Mesenteric fat pad (tissue), 1 donor: ENCODE measurements around the gene MFSD6L. TPM values are rescaled to one million over a fixed set of nuclear protein-coding genes. Genes with fewer than 3 reads are reported as not detected.

Source experiments
- DNase-seq: peaks from one replicate; pipeline ENCODE4 v3.0.0-alpha.2; 2020; ENCODE audit warnings: low spot score
- long read RNA-seq: library from polyadenylated mRNA; unstranded; transcript quantifications from one replicate; pipeline ENCODE4 v2.0.0, GENCODE V29; 2020
- total RNA-seq: library from RNA; stranded (reverse); fragmentation: NEBNext Ultra II Directional; extraction: Animal tissue kit (Norgen Biotek cat#: 25700); gene quantifications from one replicate; pipeline ENCODE4 v1.2.1, GENCODE V29; 2021
- donor health status: DM: yes; HTN: yes; CAD: no.

The MFSD6L gene
- not detected for total RNA-seq
- long read RNA-seq, result 0 reads

- DNase-seq, result no peak
These were observed at the start of gene MFSD6L for GRCh38 chr17:8798846-8799569. MFSD6L (minus strand) TSS chr17:8799365; CDS start chr17:8799120, 245 bp downstream.

GRCh38 chr17:8847891-8848290, 48.7 kb upstream of the MFSD6L start:
- DNase-seq, result peak; percentile 37

GRCh38 chr17:8846768-8847211, 47.6 kb upstream of the MFSD6L start:
- DNase-seq, result peak; percentile 6

- no peak for DNase-seq
These were observed 45.4 kb upstream of the MFSD6L start for GRCh38 chr17:8844229-8845218.

- no peak for DNase-seq
These were observed 44.2 kb upstream of the MFSD6L start for GRCh38 chr17:8843344-8843743.

- DNase-seq, result no peak
These were observed 42.7 kb upstream of the MFSD6L start for GRCh38 chr17:8841844-8842243.

GRCh38 chr17:8839410-8839935, 40.3 kb upstream of the MFSD6L start:
- DNase-seq, result peak; percentile 51

- DNase-seq, result peak; percentile 87
These were observed 39.5 kb upstream of the MFSD6L start for GRCh38 chr17:8838551-8839095.

- DNase-seq, result peak; percentile 41
These were observed 38.5 kb upstream of the MFSD6L start for GRCh38 chr17:8837563-8838075.

- peak; percentile 49 for DNase-seq
These were observed 37.8 kb upstream of the MFSD6L start for GRCh38 chr17:8836821-8837562.

- DNase-seq, result peak; percentile 57
These were observed 36.6 kb upstream of the MFSD6L start for GRCh38 chr17:8835631-8836364.

GRCh38 chr17:8835106-8835505, 35.9 kb upstream of the MFSD6L start:
- DNase-seq, result peak; percentile 73

- DNase-seq, result peak; percentile 88
These were observed 33.7 kb upstream of the MFSD6L start for GRCh38 chr17:8832711-8833352.

GRCh38 chr17:8831234-8831849, 32.2 kb upstream of the MFSD6L start:
- peak; percentile 64 for DNase-seq

GRCh38 chr17:8830141-8830540, 31.0 kb upstream of the MFSD6L start:
- DNase-seq, result peak; percentile 47

GRCh38 chr17:8829036-8829941, 30.1 kb upstream of the MFSD6L start:
- peak; percentile 67 for DNase-seq

- DNase-seq, result peak; percentile 71
These were observed 29.3 kb upstream of the MFSD6L start for GRCh38 chr17:8828517-8828875.
